Stimulated activated CD8-positive, alpha-beta memory T cell treated with anti-CD3 and anti-CD28 coated beads, Interleukin-7, amount 100 ng/mL, for 24 hours (primary cell): ENCODE results near the gene ITGA11.

Experiments
- DNase-seq: peaks from one replicate; pipeline ENCODE4 v3.0.0-alpha.2; 2020; ENCODE audit warnings: low read depth

Gene ITGA11

DNA sequence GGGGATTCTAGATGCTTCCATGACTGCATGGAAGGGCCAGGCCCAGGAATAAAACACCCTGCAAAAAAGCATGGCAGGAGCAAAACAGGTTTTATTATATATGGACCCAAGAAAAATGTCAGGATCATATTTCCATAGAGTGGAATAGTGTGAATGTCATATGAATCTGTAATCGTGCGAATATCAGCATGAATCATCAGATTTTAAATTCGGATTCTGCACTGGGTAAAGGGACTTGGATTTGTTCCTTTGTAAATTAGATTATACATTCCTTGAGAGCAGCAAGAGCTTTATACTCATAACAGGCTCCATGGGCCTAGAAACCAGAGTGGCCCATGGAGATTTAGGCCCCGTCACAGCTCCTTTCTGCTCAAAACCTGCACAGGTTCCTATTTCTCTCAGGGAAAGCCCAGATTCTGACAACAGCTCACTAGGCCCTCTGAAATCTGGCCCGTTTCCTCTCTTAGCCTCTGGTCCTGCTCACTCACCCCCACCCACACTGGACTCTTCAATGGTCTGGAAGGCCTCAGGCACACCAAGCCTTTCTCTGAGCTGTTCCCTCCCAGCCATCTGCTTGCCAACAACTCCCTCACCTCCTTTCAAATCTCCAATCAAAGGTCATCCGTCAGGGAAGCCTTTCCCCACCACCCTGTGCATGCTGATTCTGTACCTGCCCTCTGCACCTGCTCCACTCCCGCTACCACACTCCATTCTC is 78.4 kb downstream of the ITGA11 start:
- DNase-seq, result no peak

DNA sequence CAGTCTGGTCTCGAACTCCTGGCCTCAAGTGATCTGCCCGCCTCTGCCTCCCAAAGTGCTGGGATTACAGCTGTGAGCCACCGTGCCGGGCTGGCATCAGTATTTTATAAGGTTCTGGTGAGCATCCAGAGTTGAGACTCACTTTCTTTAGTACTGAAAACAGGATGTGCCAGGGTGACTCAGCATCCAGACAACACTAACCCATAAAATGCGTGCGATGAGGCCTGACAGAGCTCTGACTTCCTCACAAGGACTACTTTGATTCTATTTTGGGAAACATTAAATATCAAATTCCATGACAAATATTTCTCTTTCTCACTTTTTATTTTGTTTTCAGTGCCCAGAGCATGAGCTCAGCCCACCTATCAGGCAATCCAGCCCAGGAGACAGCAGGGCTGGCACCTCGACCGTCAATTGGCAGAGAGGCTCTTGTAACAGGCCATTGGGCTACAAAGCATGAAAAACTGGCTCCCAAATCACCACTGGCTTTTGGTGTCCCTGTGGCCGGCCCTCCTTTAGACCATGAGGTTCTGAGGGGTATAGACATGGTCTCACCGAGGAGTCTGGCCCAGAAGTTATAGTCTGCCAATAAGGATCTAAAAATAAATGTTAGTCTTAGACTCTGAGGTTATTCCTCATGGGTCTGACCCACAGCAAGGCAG is 79.4 kb downstream of the ITGA11 start:
- DNase-seq, result no peak

DNA sequence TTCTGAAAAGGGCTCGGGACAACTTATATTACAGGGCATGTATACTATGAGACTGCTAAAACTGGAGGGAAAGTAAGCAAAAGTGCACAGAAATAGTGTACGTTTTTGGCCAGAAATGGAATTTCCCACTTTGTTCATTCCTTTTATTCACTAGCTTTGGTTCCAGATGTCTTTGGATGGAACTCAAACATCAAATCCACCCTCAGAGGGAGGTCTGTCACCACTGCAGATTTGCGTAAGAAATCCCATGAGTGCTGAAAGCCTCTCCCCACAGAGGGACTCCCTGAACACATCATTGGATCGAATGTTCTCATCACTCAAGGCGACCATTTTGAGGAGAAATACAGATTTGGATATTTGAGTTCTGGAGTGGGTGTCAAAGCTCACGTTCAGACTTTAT is 82.8 kb downstream of the ITGA11 start:
- DNase-seq, result no peak

DNA sequence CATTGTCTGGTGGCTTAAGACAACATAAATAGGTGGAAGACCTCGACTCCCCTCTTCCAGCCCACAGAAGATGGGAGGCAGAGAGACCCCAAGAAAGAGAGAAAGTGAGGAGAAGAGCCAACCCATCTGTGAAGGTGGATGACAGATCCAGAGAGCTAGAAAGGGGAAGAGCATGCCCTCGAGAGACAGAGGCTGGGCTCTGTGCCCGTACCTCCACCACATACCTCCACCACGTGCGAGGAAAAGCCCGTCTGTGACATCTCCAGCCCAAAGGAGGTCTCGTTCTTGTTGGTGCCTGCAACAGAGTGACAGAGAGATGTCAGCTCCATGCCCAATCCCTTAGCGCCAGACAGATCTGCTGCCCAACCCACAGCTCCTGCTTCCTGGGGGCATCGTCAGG is 83.4 kb downstream of the ITGA11 start:
- DNase-seq, result no peak

DNA sequence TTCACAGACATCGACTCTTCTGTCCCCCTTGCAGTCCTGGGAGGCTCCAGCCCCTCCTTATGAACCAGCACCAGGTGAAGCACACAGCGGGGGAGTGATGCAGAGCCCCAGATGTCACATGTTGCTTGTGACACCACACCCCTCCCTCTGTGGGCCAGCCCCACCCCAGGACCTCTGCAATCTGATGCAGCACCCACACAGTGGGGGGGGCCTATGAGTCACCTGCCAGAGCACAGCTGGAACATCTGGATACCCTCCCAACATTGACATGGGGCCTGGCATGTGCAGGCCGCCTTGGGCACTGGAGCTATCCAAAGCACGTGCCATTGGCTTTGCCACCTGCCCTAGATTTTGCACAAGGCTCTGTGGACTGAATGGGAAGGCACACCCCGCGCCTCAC is 83.9 kb downstream of the ITGA11 start:
- DNase-seq, result no peak

DNA sequence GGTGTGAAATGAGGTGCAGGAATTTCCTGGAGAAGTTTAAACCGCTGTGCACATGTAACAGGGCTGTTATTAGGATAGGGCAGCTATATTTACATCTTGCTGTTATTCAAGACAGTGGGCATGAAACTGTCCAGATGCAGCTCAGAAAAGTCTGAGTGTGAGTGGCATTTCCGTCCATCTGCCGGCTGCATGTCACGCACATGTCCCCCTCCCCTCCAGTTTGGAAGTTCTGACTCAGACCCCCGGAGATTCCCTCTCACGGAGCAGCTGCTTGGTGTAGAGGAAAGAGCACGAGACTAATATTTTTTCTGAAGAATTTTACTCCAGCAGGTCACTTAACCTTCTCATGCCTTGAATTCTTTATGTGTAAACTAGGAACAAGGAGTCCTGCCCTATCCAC is 84.6 kb downstream of the ITGA11 start:
- DNase-seq, result no peak

DNA sequence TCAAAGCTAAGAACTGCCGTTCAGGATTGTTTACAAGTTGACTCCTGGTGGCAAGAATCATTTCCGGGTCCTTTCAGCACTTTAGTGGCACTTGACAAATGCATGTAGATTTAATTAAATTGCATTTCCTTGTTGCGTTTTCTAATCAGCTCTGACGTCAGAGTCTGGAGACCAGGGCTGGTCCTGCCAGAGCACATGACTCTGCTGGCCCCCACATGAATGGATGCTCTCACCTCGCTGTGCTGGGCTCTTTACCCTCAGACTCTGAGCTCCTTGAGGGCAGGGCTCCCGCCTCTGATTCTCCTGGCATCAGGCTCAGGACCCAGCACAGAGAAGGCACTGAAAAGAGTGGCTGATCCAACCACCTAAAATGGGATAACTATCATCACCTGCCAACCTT is 85.0 kb downstream of the ITGA11 start:
- DNase-seq, result no peak

DNA sequence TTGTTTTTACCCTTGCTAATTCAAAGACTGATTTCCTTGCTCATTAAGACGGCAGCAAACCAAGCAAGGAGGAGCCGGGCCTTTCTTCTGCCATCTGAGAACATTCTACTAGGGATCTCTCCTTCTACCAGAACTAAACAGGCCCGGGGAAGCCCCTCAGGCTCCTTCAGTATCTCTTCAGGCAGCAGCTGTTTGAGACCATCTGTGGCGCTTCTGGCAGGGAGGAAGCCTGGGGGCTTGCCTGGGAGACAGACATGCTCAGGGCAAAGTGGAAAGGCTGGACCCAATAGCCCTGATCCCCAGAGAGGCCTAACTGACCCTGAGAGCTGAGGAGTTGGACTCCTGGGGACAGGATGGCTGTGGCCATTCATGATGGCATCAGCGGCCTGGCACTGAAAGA is 86.5 kb downstream of the ITGA11 start:
- no peak for DNase-seq

DNA sequence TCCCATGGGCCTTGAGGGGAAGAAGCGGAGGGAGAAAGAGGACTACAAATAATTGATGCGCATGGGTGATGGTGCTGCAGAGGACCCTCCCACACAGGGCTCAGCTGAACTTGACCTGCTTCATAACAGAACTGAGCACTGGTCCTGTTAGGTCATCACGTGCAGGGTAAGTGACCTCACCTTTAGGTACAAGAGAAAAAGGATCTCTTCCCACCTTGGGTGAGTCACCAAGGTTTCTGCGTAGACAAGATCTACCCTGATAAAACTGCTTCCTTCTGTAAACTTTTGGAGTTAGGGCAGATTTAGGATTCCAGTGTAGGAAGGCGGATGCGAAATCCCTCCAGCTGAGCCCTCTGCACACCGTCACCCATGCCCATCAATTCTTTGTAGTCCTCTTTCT is 87.4 kb downstream of the ITGA11 start:
- no peak for DNase-seq

DNA sequence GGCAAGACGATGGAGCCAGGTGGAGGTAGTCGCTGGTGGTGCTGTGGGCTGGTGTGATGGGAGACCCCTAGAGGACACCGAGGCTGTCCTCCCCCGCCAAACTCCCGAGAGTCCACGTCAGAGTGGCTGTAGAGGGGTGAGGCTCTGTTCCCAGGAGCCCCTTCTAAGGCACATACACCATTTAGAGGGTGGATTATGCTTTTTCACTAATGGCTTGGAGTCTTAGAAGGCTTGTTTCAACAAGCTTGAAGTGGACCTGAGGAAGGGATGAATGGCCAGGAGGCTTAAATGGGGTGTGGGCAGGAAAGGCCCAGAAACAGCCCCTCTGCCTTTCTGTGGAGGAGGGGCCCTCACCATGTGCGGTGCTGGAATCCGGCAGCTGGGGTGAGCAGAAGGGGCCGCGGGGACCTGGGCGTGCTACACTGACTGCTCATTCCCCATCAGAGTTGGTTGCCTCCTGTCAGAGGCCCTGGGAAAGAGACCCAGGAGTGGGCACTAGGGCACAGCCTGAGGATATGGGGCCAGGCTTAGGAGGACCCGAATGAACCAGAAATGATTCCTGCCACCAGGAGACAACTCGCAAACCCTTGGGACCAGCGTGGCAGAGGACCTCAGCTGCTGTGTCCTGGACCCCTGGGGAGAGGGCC is 88.3 kb downstream of the ITGA11 start:
- DNase-seq, result no peak

DNA sequence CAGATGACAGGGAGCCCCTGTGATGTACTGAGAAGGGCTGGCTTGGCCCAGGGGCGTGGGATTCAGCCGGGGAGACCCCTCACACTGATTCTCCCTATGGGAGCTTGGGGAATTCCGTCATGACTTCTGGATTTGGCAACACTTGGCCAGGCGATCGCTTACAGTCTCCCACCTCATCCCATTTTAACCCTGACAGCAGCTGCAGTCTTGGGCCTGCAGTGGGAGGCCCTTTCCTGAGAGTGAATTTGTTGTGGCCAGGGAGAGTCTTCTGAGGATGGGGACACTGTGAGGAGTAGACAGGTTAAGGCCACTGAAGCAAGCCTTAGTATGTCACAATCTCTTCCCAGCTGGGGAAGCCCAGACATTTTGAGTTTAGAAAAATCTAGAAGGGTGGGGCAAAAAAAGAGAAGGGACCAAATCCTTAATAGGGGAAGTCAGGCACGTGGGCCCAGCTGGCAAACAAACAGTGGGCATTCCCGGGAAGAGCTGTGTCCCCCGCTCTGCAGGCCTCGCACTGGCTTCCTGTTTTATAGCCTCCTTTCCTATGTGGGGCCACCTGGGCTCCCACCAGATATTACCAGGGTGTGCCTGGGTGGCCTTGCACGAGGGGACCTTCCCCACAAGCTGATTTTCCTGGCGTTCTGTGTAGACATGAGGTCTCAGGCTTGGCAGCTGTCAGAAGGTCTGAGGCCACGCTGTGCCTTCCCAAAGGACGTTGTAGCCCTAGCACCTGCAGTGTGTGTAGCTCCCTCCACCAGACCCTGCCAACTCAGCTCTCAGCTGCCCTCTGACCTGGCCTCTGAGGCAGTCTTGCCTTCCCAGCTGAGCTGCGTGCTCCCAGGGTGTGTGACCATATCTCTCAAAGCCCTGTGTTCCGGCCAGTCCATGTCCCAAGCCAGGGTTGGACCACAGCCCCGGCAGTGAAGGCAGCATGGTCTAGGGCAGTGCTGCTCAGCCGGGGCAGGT is 89.9 kb downstream of the ITGA11 start:
- no peak for DNase-seq

DNA sequence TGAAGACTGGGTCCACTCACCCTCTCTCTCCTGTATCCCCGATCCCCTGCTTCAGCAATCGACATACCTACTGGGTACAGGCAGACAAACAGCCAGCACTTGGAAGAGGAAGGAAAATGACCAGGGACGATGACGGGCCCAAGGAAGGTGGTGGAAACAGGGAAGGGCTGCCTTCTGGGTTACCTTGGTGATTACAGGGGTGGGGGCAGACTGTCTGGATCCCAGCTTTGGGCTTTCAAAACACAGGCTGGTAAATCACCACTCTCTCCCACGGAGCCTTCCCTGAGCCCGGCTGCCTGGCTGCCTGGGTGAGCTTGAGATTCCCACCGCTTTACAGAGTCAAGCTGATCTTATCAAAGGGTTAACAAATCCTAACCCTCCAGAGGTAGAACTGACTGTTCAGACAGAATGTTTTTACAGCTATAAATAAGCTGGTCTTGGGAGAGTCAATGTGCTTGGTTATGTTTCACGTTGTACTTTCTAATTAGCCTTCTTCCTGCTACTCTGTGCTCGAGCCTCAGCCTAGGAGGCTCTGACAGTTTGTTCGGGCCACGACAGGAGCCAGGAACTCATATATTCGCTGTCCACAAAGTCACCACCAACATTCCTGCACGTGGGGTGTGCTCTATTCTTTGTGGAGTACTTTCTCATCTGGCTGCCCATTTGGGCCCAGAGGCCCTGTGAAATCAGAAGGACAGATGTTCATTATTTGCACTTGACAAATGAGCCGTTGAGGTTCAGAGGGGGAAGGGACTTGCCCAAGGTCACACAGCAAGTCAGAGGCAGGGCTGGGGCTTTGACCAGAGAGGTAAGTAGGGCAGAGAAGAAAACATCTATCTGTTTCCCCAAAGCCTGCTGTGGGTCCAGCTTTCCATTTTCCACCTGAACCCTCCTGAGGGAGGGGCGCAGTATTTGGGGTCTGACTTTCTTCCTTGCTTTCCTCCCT is 91.0 kb downstream of the ITGA11 start:
- no peak for DNase-seq

DNA sequence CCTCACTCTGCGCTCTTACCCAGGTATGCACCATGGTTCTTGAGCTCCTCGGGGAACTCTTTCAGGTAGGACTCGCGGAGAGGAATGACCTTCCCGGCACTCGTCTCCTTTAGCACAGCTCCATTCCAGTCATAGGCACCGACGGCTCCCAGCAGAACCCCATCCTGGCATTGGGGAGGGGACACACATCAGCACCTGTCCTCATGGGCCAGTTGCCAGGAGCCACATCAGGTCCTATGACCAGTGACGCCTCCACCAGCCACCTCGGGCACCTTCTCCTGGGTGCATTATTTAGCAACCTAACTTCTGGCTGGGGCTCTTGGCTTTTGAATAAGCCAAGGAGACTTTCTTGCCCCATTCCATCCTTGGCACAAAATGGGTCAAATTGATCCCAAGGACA is 92.5 kb downstream of the ITGA11 start:
- no peak for DNase-seq

DNA sequence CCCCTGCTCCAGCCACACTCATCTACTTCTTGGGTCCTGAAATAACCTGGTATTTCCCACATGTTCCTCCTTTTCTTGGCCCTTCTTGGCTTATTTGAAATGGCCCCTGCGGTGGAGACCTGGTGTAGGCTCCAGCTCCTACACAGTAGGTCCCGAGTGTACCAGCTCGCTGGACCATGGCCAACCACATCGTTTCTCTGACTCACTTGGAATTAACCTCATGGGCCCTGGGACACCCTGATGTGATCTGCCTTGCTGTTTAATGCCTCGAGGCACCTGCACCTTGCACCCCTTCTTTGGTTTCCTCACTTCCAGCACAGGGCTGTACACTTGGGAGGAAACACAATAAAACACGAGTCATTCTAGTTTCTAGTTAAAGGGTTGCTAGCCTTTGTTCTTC is 94.1 kb downstream of the ITGA11 start:
- no peak for DNase-seq

DNA sequence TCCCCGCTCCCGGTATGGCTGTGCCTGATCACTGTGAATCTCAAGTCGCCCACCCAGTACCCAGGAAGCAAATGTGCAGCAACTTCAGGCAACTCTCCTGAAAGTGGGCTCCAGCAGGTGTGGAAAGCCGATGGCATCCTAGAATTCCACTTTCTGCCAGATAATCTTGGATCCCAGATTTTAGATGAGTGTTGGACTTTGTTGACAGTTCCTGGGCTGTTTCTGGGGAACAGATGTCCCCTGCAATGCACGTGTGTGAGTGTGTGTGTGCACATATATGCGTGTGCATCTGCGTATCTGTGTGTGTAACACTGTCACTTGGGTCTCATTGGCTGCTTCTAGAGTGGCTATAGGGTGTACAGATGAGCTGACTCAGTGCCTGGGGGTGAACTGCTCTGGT is 95.4 kb downstream of the ITGA11 start:
- no peak for DNase-seq

DNA sequence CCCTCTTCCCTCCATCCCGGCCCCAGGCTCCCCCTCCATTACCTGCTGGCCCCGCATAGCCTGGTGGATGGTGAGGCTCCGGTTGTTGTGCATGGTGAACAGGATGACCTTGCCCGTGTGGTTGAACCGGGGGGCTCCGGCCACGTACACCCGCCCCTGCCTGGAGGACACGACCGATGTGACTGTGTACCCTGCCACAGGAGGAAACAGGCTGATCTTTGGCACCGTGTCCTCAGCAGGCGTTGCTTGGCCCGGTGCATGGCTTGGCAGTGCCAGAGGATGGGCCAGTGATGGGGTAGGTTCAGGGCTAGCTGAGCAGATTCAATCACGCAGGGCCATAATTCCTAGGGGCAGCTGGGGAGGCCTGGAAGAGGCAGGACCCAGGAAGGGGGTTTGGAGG is 96.3 kb downstream of the ITGA11 start:
- no peak for DNase-seq

DNA sequence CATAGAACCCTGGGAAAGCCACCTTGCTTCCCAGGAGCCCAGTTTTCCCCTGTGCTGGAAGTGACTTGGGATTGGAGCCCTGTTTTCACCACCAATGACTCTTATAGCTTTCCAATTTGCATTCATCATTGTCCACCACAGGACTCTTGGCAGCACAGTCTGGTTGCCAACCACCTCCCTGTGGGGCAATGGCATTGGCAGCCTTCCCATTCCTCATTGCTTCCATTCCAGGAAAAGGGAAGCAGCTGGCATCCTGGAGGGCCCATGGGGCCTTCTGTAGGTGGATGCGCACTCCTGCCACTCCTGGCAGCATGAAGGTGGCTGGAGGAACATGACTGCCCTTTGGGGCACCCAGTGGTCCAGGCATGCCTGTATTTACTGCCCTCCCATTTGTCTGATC is 96.7 kb downstream of the ITGA11 start:
- DNase-seq, result no peak

DNA sequence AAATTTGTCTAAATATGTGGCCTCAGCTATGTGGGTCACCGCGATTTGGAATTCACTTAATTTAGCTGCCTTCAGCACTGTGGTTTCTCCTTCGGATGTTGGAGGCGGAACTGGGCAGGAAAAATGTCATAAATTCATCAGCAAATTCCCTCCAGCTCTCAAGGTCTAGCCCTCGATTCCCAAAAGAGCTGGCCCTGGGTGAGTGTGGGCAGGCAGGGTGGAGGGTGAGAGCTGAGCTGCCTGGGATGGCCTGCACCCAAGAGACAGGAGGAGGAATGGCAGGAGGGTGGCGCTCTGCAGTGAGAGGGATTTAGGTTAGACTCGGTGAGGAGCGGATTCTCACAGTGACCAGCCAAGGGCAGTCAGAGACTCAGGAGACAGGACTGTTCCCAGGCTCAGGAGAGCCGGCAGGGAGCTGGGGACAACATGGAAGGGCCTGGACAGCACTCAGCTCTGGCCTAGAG is 97.3 kb downstream of the ITGA11 start:
- no peak for DNase-seq

DNA sequence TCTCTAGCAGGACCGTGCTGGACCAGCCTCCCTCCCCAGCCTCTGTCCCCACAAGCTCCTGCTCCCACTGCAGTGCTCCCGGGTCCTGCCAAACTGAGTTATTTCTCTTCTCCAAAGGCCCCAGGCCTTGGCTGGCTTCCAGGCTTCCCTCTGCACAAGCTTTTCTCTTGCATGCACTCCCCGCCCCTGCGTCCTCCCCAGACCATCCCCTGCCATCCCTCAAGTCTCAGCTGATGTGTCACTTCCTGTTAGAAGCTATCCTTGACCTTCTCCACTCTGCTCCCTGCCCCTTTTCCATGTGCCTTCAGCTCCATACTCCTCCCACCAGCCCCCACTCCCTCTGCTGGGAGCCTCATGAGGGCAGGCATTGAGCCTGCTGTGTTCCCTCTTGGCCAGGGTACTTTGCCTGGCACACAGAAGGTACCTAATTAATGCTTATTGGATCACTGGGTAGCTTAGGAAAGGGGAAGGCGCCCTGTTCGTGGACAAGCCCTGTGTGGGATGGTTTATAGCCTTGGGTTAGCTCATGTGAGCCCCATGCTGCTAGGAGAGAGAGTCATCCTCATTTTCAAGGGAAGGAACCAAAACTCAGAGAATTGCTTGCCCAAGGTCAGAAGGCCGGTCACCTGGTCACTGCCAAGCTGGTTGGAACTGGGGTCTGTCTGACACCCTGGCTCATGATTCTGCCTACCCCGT is 98.0 kb downstream of the ITGA11 start:
- DNase-seq, result no peak

DNA sequence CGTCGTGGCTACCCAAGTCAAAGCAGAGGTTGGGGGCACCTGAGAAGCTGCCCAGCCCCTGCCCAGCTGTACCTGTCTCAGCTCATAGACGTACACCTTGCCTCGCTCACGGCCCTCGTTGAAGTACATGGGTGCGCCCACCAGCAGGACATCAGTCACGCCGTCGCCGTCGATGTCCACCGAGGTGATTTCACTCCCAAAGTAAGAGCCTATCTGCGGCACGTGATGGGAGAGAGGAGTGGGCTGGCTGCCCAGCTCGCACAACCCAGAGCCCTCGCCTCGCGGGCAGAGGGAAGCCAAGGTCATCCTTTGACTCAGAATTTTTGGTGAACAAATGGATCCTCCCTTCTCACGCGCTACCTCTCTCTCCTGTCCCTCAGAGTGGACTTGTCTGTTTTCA is 99.7 kb downstream of the ITGA11 start:
- DNase-seq, result no peak

DNA sequence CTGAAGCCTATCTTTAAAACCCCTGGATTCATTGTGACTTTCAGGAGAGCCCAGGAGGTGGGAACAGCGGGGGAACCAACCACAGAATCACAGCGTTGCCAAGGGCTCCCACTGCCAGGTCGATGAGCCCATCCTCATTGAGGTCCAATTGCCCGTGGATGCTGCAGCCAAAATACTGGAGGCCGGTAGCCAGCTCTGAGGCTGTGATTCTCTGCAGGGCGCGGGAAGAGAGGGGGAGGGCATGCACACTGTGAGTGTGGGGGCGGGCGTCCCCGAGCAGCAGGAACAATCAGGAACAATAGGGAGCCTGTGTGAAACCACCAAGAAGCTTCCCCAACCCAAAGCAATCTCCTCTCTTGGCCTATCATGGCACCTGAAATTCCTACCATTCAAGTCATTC is 101.1 kb downstream of the ITGA11 start:
- no peak for DNase-seq
